GM18511 (cell line): ENCODE data around the gene LCE2C.

Experiments
- ATAC-seq: cut with Tn5 transposase; IDR thresholded peaks from one replicate; pipeline ENCODE4 v1.9.1; 2021; ENCODE audit warnings: mild to moderate bottlenecking, moderate library complexity; ENCODE audit not compliant: unreplicated experiment

Gene LCE2C

GRCh38 chr1:152718238-152718637 lies 43.2 kb downstream of the LCE2C start:
- no peak for ATAC-seq

DNA sequence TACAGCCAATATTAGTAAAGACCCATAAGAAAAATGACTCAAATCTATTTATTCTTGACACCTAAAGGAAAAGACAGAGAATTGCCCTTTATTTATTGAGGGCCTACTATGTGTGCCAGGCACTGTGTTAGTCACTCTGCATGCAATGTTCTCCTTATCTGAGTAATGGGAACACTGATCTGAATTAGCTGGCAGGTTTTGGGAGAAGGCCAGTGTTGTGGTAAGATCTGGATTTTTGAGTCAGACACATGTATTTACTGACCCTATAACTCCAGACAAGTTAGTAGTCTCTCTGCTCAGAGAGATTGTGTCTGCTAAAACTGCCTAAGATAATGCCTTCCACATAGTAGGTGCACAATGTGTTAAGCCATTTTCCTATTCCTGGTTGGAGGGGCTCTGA lies 50.2 kb downstream of the LCE2C start:
- ATAC-seq: no peak
